HCT116 (cell line): ENCODE results near the gene GMDS. TPM values are rescaled to one million over a fixed set of nuclear protein-coding genes. Genes with fewer than 3 reads are reported as not detected.

Experiments
- ATAC-seq: fragments of 200-7000 bp; cut with Tn5 transposase; 2 replicates; pipeline ENCODE4 v1.9.1; 2020; ENCODE audit warnings: mild to moderate bottlenecking, moderate library complexity
- BruUV-seq: library from RNA; stranded (reverse); fragments of 400-500 nt; replicated peaks from 2 replicates; lab custom pipeline; 2021; lab: Mats Ljungman, UMichigan
- CTCF ChIA-PET: fragments of 300-600 bp; sonication (Branson Sonifier 250); formaldehyde crosslinking; loops from one replicate; lab custom pipeline; 2021; ENCODE audit warnings: antibody characterized with exemption; lab: Charles Lee
- POLR2A ChIA-PET: fragments of 300-600, 350-600 bp; sonication (Branson Sonifier 250); formaldehyde crosslinking; loops from one replicate; lab custom pipeline; 2021; ENCODE audit warnings: antibody characterized with exemption; lab: Charles Lee
- RAD21 ChIA-PET, 2 experiments: fragments of 300-600 bp; sonication (Branson Sonifier 250); formaldehyde crosslinking; loops; one replicate each; lab custom pipeline; 2023; ENCODE audit warnings: low total read pairs in 2 of 2; ENCODE audit not compliant: uncharacterized antibody in 2 of 2, unreplicated experiment in 2 of 2, low non-redundant PET in 1 of 2; lab: Charles Lee
- DNase-seq: peaks from one replicate; pipeline ENCODE4 v3.0.0-alpha.2; 2010; ENCODE audit warnings: low read depth, low spot score
- H2AFZ ChIP-seq: fragments of 200-600 bp; shearing (Covaris generic), sonication (generic); 2 replicates; pipeline ENCODE4 v1.6.1; 2017; ENCODE audit warnings: low read depth, mixed run types, mixed read lengths, antibody characterized with exemption, low read length; ENCODE audit not compliant: poor library complexity, severe bottlenecking
- H3K27ac ChIP-seq: 2 replicates; pipeline ENCODE4 v1.5.1; 2012; ENCODE audit warnings: low read depth, low read length
- H3K27me3 ChIP-seq: fragments of 200-600 bp; sonication (generic); 2 replicates; pipeline ENCODE4 v1.6.1; 2016; ENCODE audit warnings: mixed run types, low read length, mixed read lengths; ENCODE audit not compliant: insufficient read depth
- H3K36me3 ChIP-seq, 2 experiments: fragments of 200-500 bp in 1 of 2; fragments of 200-600 bp in 1 of 2; sonication (Bioruptor generic) in 1 of 2; sonication (generic) in 1 of 2; 2 replicates each; pipeline versions ENCODE4 v1.5.1 to v1.6.1; 2014 to 2016; ENCODE audit warnings: low read length in 2 of 2, inconsistent platforms in 1 of 2, mixed read lengths in 1 of 2, mixed run types in 1 of 2; ENCODE audit not compliant: insufficient read depth in 2 of 2, control insufficient read depth in 1 of 2
- H3K4me1 ChIP-seq, 2 experiments: fragments of 200-600 bp in 1 of 2; sonication (generic) in 1 of 2; 2 replicates each; pipeline versions ENCODE4 v1.5.1 to v1.6.1; 2012 to 2017; ENCODE audit warnings: low read length in 2 of 2, inconsistent platforms in 1 of 2, mild to moderate bottlenecking in 1 of 2, mixed read lengths in 1 of 2, mixed run types in 1 of 2, moderate library complexity in 1 of 2; ENCODE audit not compliant: insufficient read depth in 2 of 2, control insufficient read depth in 1 of 2
- H3K4me2 ChIP-seq: fragments of 200-600 bp; sonication (generic); 2 replicates; pipeline ENCODE4 v1.6.1; 2017; ENCODE audit warnings: mixed run types, low read length, mixed read lengths
- H3K4me3 ChIP-seq, 2 experiments: fragments of 200-600 bp in 1 of 2; sonication (generic) in 1 of 2; replicated peaks in 1 of 2; 2 replicates each; pipeline ENCODE4 v1.5.1; 2011 to 2016; ENCODE audit warnings: low read length in 2 of 2, control low read depth in 1 of 2, low read depth in 1 of 2, mild to moderate bottlenecking in 1 of 2, mixed read lengths in 1 of 2, mixed run types in 1 of 2
- H3K79me2 ChIP-seq: fragments of 200-600 bp; sonication (generic); 2 replicates; pipeline ENCODE4 v1.6.1; 2017; ENCODE audit warnings: mild to moderate bottlenecking, mixed run types, low read length, moderate library complexity, mixed read lengths; ENCODE audit not compliant: insufficient read depth
- H3K9ac ChIP-seq: fragments of 200-600 bp; sonication (generic); 2 replicates; pipeline ENCODE4 v1.6.1; 2016; ENCODE audit warnings: low read length, mixed read lengths
- H3K9me2 ChIP-seq: fragments of 200-600 bp; sonication (generic), shearing (Covaris generic); 2 replicates; pipeline ENCODE4 v1.6.1; 2017; ENCODE audit warnings: mixed run types, mild to moderate bottlenecking, moderate library complexity; ENCODE audit not compliant: insufficient read depth
- H3K9me3 ChIP-seq, 2 experiments: fragments of 200-500 bp in 1 of 2; fragments of 200-600 bp in 1 of 2; sonication (Bioruptor generic) in 1 of 2; sonication (generic) in 1 of 2; 2 replicates each; pipeline ENCODE4 v1.6.1; 2014 to 2017; ENCODE audit warnings: low read length in 2 of 2, mixed read lengths in 2 of 2, inconsistent platforms in 1 of 2, low read depth in 1 of 2, mild to moderate bottlenecking in 1 of 2, mixed run types in 1 of 2, moderate library complexity in 1 of 2; ENCODE audit not compliant: control insufficient read depth in 1 of 2, insufficient read depth in 1 of 2
- H4K20me1 ChIP-seq: fragments of 200-600 bp; sonication (generic), shearing (Covaris generic); 2 replicates; pipeline ENCODE4 v1.6.1; 2017; ENCODE audit warnings: mixed run types, mild to moderate bottlenecking, moderate library complexity; ENCODE audit not compliant: insufficient read depth
- CBX3 ChIP-seq: IDR thresholded peaks from 2 replicates; pipeline ENCODE4 v1.6.1; 2012; ENCODE audit warnings: low read depth
- CTCF ChIP-seq, 3 experiments: fragments of 200-600 bp in 1 of 3; sonication (generic) in 1 of 3; IDR thresholded peaks in 2 of 3; conservative IDR thresholded peaks in 1 of 3; 2 replicates each; pipeline ENCODE4 v1.5.1; 2012 to 2017; ENCODE audit warnings: low read depth in 2 of 3, low read length in 2 of 3, antibody characterized with exemption in 1 of 3, borderline replicate concordance in 1 of 3, control low read depth in 1 of 3, mild to moderate bottlenecking in 1 of 3, mixed read lengths in 1 of 3, mixed run types in 1 of 3, moderate library complexity in 1 of 3; ENCODE audit not compliant: insufficient read depth in 1 of 3
- EGR1 ChIP-seq: IDR thresholded peaks from 2 replicates; pipeline ENCODE4 v1.6.1; 2012; ENCODE audit warnings: low read depth
- ELF1 ChIP-seq: IDR thresholded peaks from 2 replicates; pipeline ENCODE4 v1.6.1; 2012; ENCODE audit warnings: low read depth, borderline replicate concordance
- EZH2 ChIP-seq: fragments of 200-600 bp; sonication (generic); IDR thresholded peaks from 2 replicates; pipeline ENCODE4 v1.6.1; 2017; ENCODE audit warnings: antibody characterized with exemption, mixed run types
- EZH2phosphoT487 ChIP-seq: fragments of 200-600 bp; IDR thresholded peaks from 2 replicates; pipeline ENCODE4 v1.6.1; 2018; ENCODE audit warnings: antibody characterized with exemption, borderline replicate concordance
- FOSL1 ChIP-seq: IDR thresholded peaks from 2 replicates; pipeline ENCODE4 v1.6.1; 2012; ENCODE audit warnings: low read depth
- JUND ChIP-seq: IDR thresholded peaks from 2 replicates; pipeline ENCODE4 v1.6.1; 2012
- MAX ChIP-seq: IDR thresholded peaks from 2 replicates; pipeline ENCODE4 v1.6.1; 2012
- POLR2A ChIP-seq: IDR thresholded peaks from 2 replicates; pipeline ENCODE4 v1.7.0; 2011; ENCODE audit warnings: borderline replicate concordance; ENCODE audit not compliant: insufficient read depth, insufficient read length; ENCODE audit errors: extremely low read depth
- RAD21 ChIP-seq: IDR thresholded peaks from 2 replicates; pipeline ENCODE4 v1.6.1; 2012; ENCODE audit warnings: low read depth, mild to moderate bottlenecking
- SP1 ChIP-seq: IDR thresholded peaks from 2 replicates; pipeline ENCODE4 v1.6.1; 2012; ENCODE audit warnings: low read depth
- SRF ChIP-seq: IDR thresholded peaks from 2 replicates; pipeline ENCODE4 v1.6.1; 2012; ENCODE audit warnings: low read depth
- YY1 ChIP-seq: IDR thresholded peaks from 2 replicates; pipeline ENCODE4 v1.6.1; 2011; ENCODE audit warnings: low read length, low read depth, moderate library complexity, mild to moderate bottlenecking; ENCODE audit not compliant: insufficient replicate concordance; ENCODE audit errors: extremely low read depth
- ZFX ChIP-seq: fragments of 450-650 bp; IDR thresholded peaks from 2 replicates; pipeline ENCODE4 v1.6.1; 2017
- ZNF274 ChIP-seq: fragments of 200-500 bp; sonication (Bioruptor generic); IDR thresholded peaks from 2 replicates; pipeline ENCODE4 v1.6.1; 2014; ENCODE audit warnings: mild to moderate bottlenecking, low read depth, low read length, inconsistent platforms
- intact Hi-C: fragments of 100-400 bp; cut with micrococcal nuclease; formaldehyde crosslinking; loops from 2 replicates; pipeline ENCODE4 v1.10.0; 2022
- total RNA-seq: library from RNA; stranded (reverse); gene quantifications from one replicate; pipeline ENCODE4 v1.2.1, GENCODE V29; 2021; ENCODE audit not compliant: unreplicated experiment

Gene GMDS
- total RNA-seq, 1 experiment from 2014 or later = 34.4 TPM

GRCh38 chr6:2111162-2111677, 134.2 kb downstream of the GMDS start:
- Histone ChIP-seq H3K4me2 (peak overlapping the region; percentile 45), H3K27ac (no peak overlapping the region), H3K27me3 (no peaks in the 10 kb centered on the region), H3K79me2 (no peaks in the 10 kb centered on the region), H2AFZ (no peak overlapping the region), H3K4me3 (no peak overlapping the region), H3K9me3 (no peaks in the 10 kb centered on the region), H4K20me1 (no peaks in the 10 kb centered on the region), H3K36me3 (no peaks in the 10 kb centered on the region), H3K4me1 (peaks cover 8 to 17% of the 10 kb centered on the region in 2 experiments; a peak in 3 of 4 replicates), H3K9ac (no peak overlapping the region), H3K9me2 (no peaks in the 10 kb centered on the region)
- ATAC-seq (no peak), DNase-seq (peak; percentile 21)
- intact Hi-C loops = no loop called here
- RAD21 ChIA-PET = no interaction called here
- BruUV-seq = no TSS peak
- CTCF ChIA-PET = no interaction called here
- POLR2A ChIA-PET = no interaction called here
- TF ChIP-seq SRF (no peak), CTCF (IDR thresholded peaks at IDR 0.05 in 2 of 3, conservative IDR thresholded peaks at IDR 0.05 in 1 of 3; ENCODE audit: borderline replicate concordance in 1 of 3, insufficient read depth in 1 of 3, low read depth in 2 of 3, low read length in 2 of 3) (no peak), JUND (peak; percentile 72), MAX (no peak), SP1 (peak; percentile 59), FOSL1 (peak; percentile 64)

GRCh38 chr6:2110504-2110903, 134.9 kb downstream of the GMDS start:
- Histone ChIP-seq H4K20me1 (no peaks in the 10 kb centered on the region), H3K4me2 (peak overlapping the region; percentile 45; the same call in 1 of the 2 replicates), H3K27me3 (no peaks in the 10 kb centered on the region), H3K4me1 (peaks cover 8 to 17% of the 10 kb centered on the region in 2 experiments; a peak in 3 of 4 replicates), H3K9ac (no peak overlapping the region), H3K9me3 (no peaks in the 10 kb centered on the region), H3K4me3 (no peak overlapping the region), H3K79me2 (no peaks in the 10 kb centered on the region), H3K36me3 (no peaks in the 10 kb centered on the region), H3K27ac (no peak overlapping the region), H2AFZ (no peak overlapping the region), H3K9me2 (no peaks in the 10 kb centered on the region)
- intact Hi-C loops = no loop called here
- ATAC-seq (no peak), DNase-seq (no peak)
- RAD21 ChIA-PET = interaction anchor here in 1 of 2 experiments (0.6 kb wide), 1 partner anchor 524 kb away, joined by 3 read pairs; no protein-coding TSS in a partner anchor
- POLR2A ChIA-PET = no interaction called here
- CTCF ChIA-PET = no interaction called here
- TF ChIP-seq ELF1 = no peak
- no peak for TF ChIP-seq MAX
- no peak for TF ChIP-seq POLR2A
- TF ChIP-seq EZH2phosphoT487 = no peak
- no peak for TF ChIP-seq RAD21
- TF ChIP-seq YY1 = no peak
- no peak for TF ChIP-seq EZH2
- no peak for TF ChIP-seq ZNF274
- no peak for TF ChIP-seq EGR1
- no peak for TF ChIP-seq CBX3
- TF ChIP-seq ZFX = no peak
- BruUV-seq = no TSS peak
